ENCODE data around the gene YPEL3.

Gene YPEL3

GRCh38 chr16:30068750-30069610, 27.0 kb downstream of the YPEL3 start:
- no peak for DNase-seq (ENCODE audit: low read depth)

DNA sequence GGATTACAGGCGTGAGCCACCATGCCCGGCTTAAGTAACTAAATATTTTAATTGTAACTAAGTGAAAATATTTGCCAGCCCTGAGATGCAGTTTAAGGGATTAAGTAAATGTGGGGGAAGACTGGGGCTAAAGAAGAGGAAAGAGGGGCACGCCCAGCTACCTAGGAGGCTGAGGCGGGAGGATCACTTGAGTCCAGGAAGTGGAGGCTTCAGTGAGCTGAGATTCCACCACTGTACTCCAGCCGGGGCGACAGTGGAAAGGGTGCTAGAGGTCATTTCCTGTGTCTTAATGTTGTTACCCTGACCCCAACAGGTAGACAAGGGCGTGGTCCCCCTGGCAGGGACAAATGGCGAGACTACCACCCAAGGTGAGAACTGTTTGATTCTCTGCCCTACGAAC, 27.7 kb downstream of the YPEL3 start:
- DNase-seq (ENCODE audit: low read depth) = no peak

DNA sequence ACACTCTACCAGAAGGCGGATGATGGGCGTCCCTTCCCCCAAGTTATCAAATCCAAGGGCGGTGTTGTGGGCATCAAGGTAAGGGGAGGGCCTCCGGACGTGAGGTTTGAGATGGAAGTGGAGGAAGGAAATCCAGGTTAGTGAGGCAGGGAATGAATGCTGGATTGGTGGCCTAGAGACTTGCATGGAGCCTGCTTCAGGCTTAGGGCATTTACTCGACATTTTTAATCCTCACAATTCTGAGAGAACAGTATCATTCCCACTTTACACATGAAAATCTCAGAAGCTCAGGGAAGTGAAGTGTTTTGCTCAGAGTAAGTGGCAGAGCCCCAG, 28.5 kb downstream of the YPEL3 start:
- no peak for DNase-seq (ENCODE audit: low read depth)

DNA sequence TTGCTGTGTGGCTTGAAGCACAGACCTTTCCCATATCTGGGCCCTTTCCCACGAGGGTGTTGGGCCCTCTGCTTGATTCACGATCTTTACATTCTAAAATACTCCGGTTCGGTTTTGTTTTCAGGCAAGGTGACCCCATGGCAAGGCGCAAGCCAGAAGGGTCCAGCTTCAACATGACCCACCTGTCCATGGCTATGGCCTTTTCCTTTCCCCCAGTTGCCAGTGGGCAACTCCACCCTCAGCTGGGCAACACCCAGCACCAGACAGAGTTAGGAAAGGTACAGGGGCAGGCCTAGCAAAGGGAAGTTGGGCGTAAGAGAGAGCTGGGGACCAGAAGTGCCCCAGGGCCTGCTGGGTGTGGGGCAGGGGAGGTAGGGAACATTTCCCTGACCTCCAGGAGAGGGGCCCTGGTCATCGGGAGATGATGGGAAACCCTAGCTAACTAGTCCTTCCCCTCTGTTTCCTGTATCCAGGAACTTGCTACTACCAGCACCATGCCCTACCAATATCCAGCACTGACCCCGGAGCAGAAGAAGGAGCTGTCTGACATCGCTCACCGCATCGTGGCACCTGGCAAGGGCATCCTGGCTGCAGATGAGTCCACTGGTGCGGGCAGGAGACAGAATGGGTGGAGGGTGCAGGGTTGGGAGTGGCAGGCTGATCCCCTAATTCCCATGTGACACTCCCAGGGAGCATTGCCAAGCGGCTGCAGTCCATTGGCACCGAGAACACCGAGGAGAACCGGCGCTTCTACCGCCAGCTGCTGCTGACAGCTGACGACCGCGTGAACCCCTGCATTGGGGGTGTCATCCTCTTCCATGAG, 29.0 kb downstream of the YPEL3 start:
- DNase-seq (ENCODE audit: low read depth) = no peak

DNA sequence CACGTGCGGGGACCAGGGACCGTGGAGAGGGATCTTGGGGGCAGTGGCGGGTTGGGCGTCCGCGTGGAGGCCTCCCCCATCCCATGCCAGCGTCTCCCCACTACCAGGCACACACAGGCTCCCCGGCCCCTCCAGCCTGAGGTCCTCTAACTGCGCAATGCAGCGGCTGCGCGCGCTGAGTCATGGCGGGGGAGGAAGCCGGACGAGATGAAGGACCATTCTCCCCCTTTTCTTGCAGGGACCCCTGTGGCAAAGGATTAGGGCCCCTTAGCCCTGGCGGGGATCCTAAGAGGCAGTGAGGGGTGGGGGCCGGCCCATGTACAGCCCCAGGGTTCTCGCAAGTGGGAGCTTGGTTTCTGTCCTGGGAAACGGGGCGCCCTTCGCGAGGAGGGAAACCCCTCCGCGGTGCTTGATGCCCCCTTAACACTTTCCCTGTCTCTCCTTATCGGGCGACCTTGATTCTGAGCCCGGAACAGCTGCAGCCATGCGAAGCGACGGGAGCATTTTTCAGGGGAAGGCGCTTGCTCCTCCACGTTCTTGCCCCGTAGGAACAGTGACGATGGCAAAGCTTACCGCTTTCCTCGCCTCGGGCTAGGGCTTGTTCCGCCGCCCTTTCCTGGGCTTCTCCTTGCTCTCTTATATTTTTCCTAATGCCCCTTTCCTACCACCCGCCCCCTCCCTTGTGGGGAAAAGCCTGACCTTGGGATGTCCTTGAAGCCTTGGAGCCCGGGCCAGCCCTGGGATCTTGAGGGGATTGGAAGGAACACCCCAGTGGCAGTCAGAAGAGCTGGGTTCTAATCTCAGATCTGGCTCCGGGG, 29.9 kb downstream of the YPEL3 start:
- peak; percentile 65 for DNase-seq (ENCODE audit: low read depth)

DNA sequence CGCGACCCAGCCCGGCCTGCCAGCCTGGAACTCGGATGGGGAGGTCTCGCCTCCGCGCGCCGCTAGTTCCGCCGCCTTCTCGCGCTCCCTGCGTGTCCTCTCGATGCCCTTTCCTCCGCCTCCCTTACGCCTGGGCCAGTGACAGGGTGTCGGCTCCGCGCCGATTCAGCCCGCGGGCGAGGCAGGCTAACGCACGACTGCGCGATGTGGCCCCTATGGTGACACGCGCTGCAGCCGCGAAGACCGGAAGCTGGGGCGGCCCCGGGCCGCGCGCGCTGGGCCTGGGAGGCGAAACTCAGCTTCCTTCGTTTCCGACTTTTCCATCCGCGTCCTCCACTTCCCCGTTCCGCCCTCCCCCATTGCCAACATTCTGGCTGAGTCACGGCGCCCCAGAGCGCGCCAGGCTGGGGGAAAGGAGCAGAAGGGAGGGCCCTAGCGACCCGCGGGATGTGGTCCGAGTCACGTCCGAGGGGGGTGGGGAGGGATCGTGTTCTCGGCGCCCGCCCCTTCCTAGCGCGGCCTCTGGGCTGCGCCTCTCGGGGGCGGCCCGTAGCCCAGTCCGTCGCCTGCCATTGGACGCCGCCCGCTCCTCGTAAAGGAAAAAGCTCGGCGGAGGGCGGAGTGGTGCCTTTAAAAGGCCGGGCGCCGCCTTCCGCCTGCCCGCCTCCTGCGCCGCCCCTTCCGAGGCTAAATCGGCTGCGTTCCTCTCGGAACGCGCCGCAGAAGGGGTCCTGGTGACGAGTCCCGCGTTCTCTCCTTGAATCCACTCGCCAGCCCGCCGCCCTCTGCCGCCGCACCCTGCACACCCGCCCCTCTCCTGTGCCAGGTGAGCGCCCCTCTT, 30.7 kb downstream of the YPEL3 start, which contains the start of gene ALDOA:
Gene ALDOA (plus strand): TSS at position 659 of the 841 bp plus-strand sequence. CDS start 1,138 bp downstream, outside the sequence.
- DNase-seq (ENCODE audit: low read depth) = peak; percentile 99

DNA sequence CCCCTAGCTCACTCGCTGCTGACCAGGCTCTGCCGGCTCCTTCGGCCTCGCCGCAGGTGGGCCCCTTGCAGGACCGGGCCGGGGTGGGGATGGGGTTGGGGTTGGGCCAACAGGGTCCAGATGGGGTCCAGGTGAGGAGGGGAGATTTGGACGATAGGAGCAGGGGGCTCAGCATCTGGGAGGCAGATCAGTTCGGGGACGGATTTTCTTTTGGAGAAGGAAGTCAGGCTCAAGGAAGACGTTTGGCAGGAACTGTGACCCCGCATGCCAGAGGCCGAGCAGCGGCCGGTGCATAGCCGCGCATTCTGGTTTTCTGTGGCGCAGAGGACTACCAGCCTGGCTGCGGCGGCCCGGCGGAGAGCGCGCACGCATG, 31.3 kb downstream of the YPEL3 start:
- DNase-seq (ENCODE audit: low read depth) = no peak

- DNase-seq (ENCODE audit: low read depth) = peak; percentile 44
Measured at GRCh38 chr16:30063893-30064728, 31.9 kb downstream of the YPEL3 start.

- DNase-seq (ENCODE audit: low read depth) = no peak
Measured at GRCh38 chr16:30063278-30063892, 32.6 kb downstream of the YPEL3 start.

DNA sequence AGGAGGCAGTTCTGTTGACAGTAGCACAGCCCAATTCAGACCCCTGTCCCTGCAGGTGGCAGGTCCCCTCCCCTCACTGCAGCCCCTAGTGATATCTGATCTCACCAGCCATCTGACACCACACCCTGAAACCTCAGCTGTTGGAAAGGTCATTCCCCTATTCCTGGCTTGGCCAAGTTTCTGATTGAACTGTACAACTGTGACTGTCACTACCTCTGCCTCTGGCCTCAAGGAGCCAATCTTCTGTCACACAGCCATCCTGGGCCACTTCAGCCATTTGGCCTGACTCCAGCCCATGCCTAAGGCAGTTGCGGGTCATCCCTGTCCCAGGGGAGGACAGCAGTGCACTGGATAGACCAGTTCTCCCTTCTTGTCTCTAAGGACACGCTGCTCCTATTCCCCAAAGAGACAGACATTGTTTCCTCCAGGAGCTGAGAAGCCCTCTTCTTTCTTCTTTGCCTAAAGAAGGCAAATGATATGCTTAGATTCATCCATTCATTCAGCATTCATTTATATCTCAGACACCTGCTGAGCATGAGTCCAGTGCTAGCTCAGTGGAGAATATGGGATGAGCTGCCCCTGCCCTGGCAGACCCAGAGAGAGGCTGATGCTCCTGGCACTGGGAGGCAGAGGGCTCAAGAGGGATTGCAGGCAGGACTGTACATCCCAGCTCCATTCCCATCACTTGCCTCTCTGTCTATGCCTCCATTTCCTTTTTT, 35.0 kb downstream of the YPEL3 start:
- no peak for DNase-seq (ENCODE audit: low read depth)

GRCh38 chr16:30060346-30060745, 35.7 kb downstream of the YPEL3 start:
- no peak for DNase-seq (ENCODE audit: low read depth)

GRCh38 chr16:30054959-30055553, 41.0 kb downstream of the YPEL3 start:
- no peak for DNase-seq (ENCODE audit: low read depth)

DNA sequence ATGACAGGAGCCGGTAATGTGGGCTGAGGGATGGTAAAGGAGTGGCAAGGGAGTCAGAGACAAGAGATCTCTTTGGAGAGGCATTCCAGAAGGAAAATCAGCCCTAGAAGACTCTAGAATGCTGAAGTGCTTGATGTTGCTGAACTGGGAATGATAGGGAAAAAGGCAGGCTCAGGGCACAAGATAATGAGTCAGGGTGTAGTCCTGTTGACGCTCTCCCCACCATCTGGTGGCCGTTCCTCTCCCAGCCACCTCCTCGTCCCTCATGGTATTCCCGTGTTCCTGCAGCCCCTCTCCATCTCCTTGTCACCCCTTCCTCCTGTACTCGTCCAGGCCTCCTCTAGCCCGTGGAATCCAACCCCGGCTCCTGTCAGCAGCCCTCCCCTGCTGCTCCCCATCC, 41.6 kb downstream of the YPEL3 start:
- DNase-seq (ENCODE audit: low read depth) = no peak

- DNase-seq (ENCODE audit: low read depth) = no peak
Measured at GRCh38 chr16:30053376-30054015, 42.5 kb downstream of the YPEL3 start.

DNA sequence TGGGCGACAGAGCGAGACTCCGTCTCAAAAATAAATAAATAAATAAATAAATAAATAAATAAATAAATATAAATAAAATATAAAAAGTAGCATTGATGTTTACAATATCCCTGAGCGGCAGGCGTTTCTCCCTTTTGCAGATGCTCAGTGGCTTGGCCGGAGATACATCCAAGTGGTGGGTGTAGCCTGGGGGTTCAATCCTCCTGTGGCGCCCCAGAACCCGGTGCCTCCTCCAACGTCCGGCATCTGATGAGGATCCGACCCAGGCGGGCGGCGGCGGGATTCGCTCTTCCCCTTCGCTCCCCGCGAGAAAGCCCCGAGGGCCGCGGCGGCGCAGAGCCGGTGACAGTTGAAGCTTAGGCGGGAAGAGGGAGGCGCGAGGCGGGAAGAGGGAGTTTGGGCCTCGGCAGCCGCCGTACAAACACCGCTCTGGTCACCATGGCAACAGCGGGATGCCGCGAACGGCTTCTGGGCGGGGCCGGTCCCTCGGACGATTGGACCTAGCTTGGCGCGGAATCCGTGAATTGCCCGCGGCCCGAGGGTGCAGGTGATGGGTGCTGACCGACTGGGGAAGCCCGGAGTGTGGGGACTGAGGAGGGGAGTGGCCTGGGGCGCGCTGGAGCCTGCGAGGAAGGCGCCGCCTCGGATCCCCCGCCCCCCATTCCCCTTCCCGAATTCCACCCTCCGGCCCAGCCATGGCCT, 43.2 kb downstream of the YPEL3 start:
- DNase-seq (ENCODE audit: low read depth) = peak; percentile 89

GRCh38 chr16:30051518-30051917, 44.5 kb downstream of the YPEL3 start:
- DNase-seq (ENCODE audit: low read depth) = no peak

DNA sequence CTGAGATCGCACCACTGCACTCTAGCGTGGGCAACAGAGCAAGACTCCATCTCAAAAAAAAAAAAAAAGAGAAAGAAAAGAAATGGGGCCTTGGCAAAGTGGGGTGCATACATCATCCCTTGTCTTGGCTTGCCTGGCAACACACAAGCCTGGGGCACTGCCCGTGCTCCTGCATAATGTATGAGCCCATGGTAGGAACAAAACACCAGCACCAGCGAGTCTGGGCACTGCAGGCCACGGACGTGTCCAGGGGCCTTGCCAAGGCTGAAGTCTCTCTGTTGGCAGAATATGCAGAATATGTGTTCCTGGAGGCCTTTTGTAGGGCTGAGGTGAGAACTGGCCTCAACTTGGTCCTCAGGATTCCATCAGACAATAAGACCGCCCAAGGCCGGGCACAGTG, 46.1 kb downstream of the YPEL3 start:
- no peak for DNase-seq (ENCODE audit: low read depth)

DNA sequence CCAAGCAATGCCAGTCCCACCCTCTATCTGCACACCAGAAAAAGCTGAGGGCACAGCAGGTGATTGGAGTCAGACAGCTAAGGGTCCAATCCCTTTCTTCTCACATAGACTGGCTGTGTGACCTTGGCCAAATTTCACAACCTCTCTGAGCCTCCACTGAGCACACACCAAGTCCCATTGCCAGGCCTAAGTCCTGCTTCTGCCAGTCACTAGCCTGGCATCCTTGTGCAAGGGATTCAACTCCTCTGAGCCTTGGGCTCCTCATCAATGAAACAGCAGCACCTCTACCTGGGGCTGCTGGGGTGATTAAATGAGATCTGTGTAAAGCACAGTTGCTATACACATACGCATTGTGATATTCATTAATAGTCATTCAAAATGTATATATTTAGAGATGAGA, 49.4 kb downstream of the YPEL3 start:
- DNase-seq (ENCODE audit: low read depth) = no peak
